SU-DHL-6 (cell line): ENCODE results near the gene MBD3L5.

Experiments
- H2AFZ ChIP-seq: fragments of 200-600 bp; sonication (generic); 2 replicates; pipeline ENCODE4 v1.6.1; 2014; ENCODE audit warnings: low read depth, mild to moderate bottlenecking, moderate library complexity, mixed read lengths, antibody characterized with exemption, low read length; ENCODE audit not compliant: severe bottlenecking
- H3F3A ChIP-seq: fragments of 200-600 bp; shearing (Covaris generic); 2 replicates; pipeline ENCODE4 v1.6.0; 2016; ENCODE audit warnings: antibody characterized with exemption, mild to moderate bottlenecking; ENCODE audit not compliant: insufficient read depth
- H3K27ac ChIP-seq: fragments of 200-600 bp; sonication (generic); 2 replicates; pipeline ENCODE4 v1.5.1; 2016; ENCODE audit warnings: low read depth, mild to moderate bottlenecking, low read length, moderate library complexity, mixed read lengths
- H3K27me3 ChIP-seq: fragments of 200-600 bp; sonication (generic), shearing (Covaris generic); 2 replicates; pipeline ENCODE4 v1.6.0; 2014; ENCODE audit warnings: mild to moderate bottlenecking, low read length
- H3K36me3 ChIP-seq: fragments of 200-600 bp; sonication (generic); 2 replicates; pipeline ENCODE4 v1.6.1; 2014; ENCODE audit warnings: mild to moderate bottlenecking, low read length, mixed read lengths
- H3K4me2 ChIP-seq: fragments of 300-600, 200-600 bp; shearing (Covaris generic), sonication (generic); 2 replicates; pipeline ENCODE4 v1.6.0; 2014; ENCODE audit warnings: low read length, low read depth, mild to moderate bottlenecking; ENCODE audit not compliant: poor library complexity, severe bottlenecking
- H3K4me3 ChIP-seq: fragments of 200-600 bp; sonication (generic); 2 replicates; pipeline ENCODE4 v1.5.1; 2014; ENCODE audit warnings: antibody characterized with exemption, low read length, mild to moderate bottlenecking, mixed read lengths; ENCODE audit not compliant: insufficient read depth, poor library complexity, severe bottlenecking
- H3K79me2 ChIP-seq: fragments of 200-600 bp; sonication (generic); 2 replicates; pipeline ENCODE4 v1.6.1; 2014; ENCODE audit warnings: mild to moderate bottlenecking, low read length, moderate library complexity; ENCODE audit not compliant: insufficient read depth
- H3K9ac ChIP-seq: fragments of 200-600 bp; sonication (generic); 2 replicates; pipeline ENCODE4 v1.7.0; 2014; ENCODE audit warnings: mild to moderate bottlenecking, low read length
- H3K9me2 ChIP-seq: fragments of 200-600 bp; sonication (generic); replicated peaks from 2 replicates; pipeline ENCODE4 v1.6.1; 2014; ENCODE audit warnings: low read length; ENCODE audit not compliant: insufficient read depth
- H3K9me3 ChIP-seq: fragments of 200-600 bp; sonication (generic); 2 replicates; pipeline ENCODE4 v1.6.1; 2014; ENCODE audit warnings: low read length, mixed read lengths; ENCODE audit not compliant: insufficient read depth
- H4K20me1 ChIP-seq: fragments of 200-600 bp; sonication (generic); 2 replicates; pipeline ENCODE4 v1.6.1; 2014; ENCODE audit warnings: low read depth, mild to moderate bottlenecking, antibody characterized with exemption, low read length, moderate library complexity, mixed read lengths
- CTCF ChIP-seq: fragments of 200-600 bp; sonication (generic); IDR thresholded peaks from one replicate; pipeline ENCODE4 v1.5.1; 2017; ENCODE audit warnings: antibody characterized with exemption, mild to moderate bottlenecking, low read length, moderate library complexity; ENCODE audit not compliant: insufficient read depth, poor library complexity, severe bottlenecking
- EZH2phosphoT487 ChIP-seq: fragments of 200-600 bp; sonication (generic), shearing (Covaris generic); conservative IDR thresholded peaks from 2 replicates; pipeline ENCODE4 v1.6.1; 2018; ENCODE audit warnings: mild to moderate bottlenecking, antibody characterized with exemption, low read length, moderate library complexity, mixed read lengths

MBD3L5 gene

GRCh38 chr19:6995054-6995453 is 35.3 kb upstream of the MBD3L5 start:
- Histone ChIP-seq H3K4me2 (no peak overlapping the region), H3K9me2 (no peaks in the 10 kb centered on the region), H3K27ac (no peak overlapping the region), H3K4me3 (no peak overlapping the region), H4K20me1 (no peaks in the 10 kb centered on the region), H3K36me3 (no peaks in the 10 kb centered on the region), H3K27me3 (0 out of 2 replicates have a peak, but pooled peaks cover 4% of the 10 kb centered on the region), H3F3A (no peaks in the 10 kb centered on the region), H3K79me2 (no peaks in the 10 kb centered on the region), H3K9me3 (peaks cover 8% of the 10 kb centered on the region; the same call in 1 of the 2 replicates), H2AFZ (no peak overlapping the region), H3K9ac (no peak overlapping the region)
- no peak for TF ChIP-seq EZH2phosphoT487
- TF ChIP-seq CTCF, result no peak

GRCh38 chr19:6996810-6997209 is 33.6 kb upstream of the MBD3L5 start:
- Histone ChIP-seq H3K36me3 (no peaks in the 10 kb centered on the region), H3K4me3 (no peak overlapping the region), H3K9ac (no peak overlapping the region), H3K4me2 (no peak overlapping the region), H3K27me3 (0 out of 2 replicates have a peak, but pooled peaks cover 4% of the 10 kb centered on the region), H3K79me2 (no peaks in the 10 kb centered on the region), H3K27ac (no peak overlapping the region), H3K9me3 (peaks cover 8% of the 10 kb centered on the region; the same call in 1 of the 2 replicates), H3F3A (no peaks in the 10 kb centered on the region), H4K20me1 (no peaks in the 10 kb centered on the region), H3K9me2 (no peaks in the 10 kb centered on the region), H2AFZ (no peak overlapping the region)
- TF ChIP-seq EZH2phosphoT487, result no peak
- TF ChIP-seq CTCF, result no peak

GRCh38 chr19:6997679-6998445 is 32.5 kb upstream of the MBD3L5 start:
- H3K79me2 ChIP-seq, result no peaks in the 10 kb centered on the region
- no peaks in the 10 kb centered on the region for H3F3A ChIP-seq
- no peak overlapping the region for H2AFZ ChIP-seq
- 0 out of 2 replicates have a peak, but pooled peaks cover 4% of the 10 kb centered on the region for H3K27me3 ChIP-seq
- H3K9ac ChIP-seq, result no peak overlapping the region
- peaks cover 8% of the 10 kb centered on the region; the same call in 1 of the 2 replicates for H3K9me3 ChIP-seq
- no peak overlapping the region for H3K27ac ChIP-seq
- no peak for TF ChIP-seq CTCF
- TF ChIP-seq EZH2phosphoT487, result no peak
- H3K4me2 ChIP-seq, result no peak overlapping the region
- H3K9me2 ChIP-seq, result no peaks in the 10 kb centered on the region
- no peaks in the 10 kb centered on the region for H4K20me1 ChIP-seq
- no peaks in the 10 kb centered on the region for H3K36me3 ChIP-seq
- no peak overlapping the region for H3K4me3 ChIP-seq
